Body of pancreas (tissue), 4 donors: Measurements from ENCODE around the gene NGDN. TPM values are rescaled to one million over a fixed set of nuclear protein-coding genes. Genes with fewer than 3 reads are reported as not detected.

Source experiments
- ATAC-seq: fragments of 150-250 bp; one replicate; pipeline ENCODE4 v1.9.1; 2016
- DNase-seq, 4 donors: peaks; one replicate each; pipeline ENCODE4 v3.0.0-alpha.2; 2019
- H3K27ac ChIP-seq, 4 donors: fragments of 200-600 bp; sonication (generic); 1 replicate in 3 of 4; 2 replicates in 1 of 4; pipeline versions ENCODE4 v1.5.1 to v1.6.1; 2016 to 2019; ENCODE audit warnings: mild to moderate bottlenecking in 1 of 4, mixed read lengths in 1 of 4, moderate library complexity in 1 of 4
- H3K27me3 ChIP-seq, 2 donors: fragments of 200-600 bp; sonication (generic); one replicate each; pipeline ENCODE4 v1.6.0; 2016; ENCODE audit warnings: mild to moderate bottlenecking in 1 of 2
- H3K36me3 ChIP-seq, 2 donors: fragments of 200-600 bp; sonication (generic); replicated peaks in 1 of 2; 2 replicates each; pipeline ENCODE4 v1.5.1; 2016; ENCODE audit warnings: low read depth in 2 of 2; ENCODE audit not compliant: insufficient read depth in 1 of 2
- H3K4me1 ChIP-seq: fragments of 200-600 bp; sonication (generic); one replicate; pipeline ENCODE4 v1.6.0; 2016
- H3K4me3 ChIP-seq, 2 donors: fragments of 200-600 bp; sonication (generic); 1 replicate in 1 of 2; 2 replicates in 1 of 2; pipeline ENCODE4 v1.5.1; 2016 to 2019
- H3K9me3 ChIP-seq, 3 donors: fragments of 200-600 bp; sonication (generic); 1 replicate in 2 of 3; 2 replicates in 1 of 3; pipeline ENCODE4 v1.5.1; 2016
- CTCF ChIP-seq, 7 experiments: fragments of 450-650 bp in 4 of 7; fragments of 200-600 bp in 3 of 7; sonication (generic) in 3 of 7; IDR thresholded peaks; one replicate each; pipeline ENCODE4 v1.5.1; 2016 to 2019; ENCODE audit warnings: antibody characterized with exemption in 7 of 7
- POLR2A ChIP-seq, 3 donors: fragments of 450-650 bp; IDR thresholded peaks; one replicate each; pipeline ENCODE4 v1.6.1; 2016; ENCODE audit warnings: antibody characterized with exemption in 3 of 3, mild to moderate bottlenecking in 2 of 3
- WGBS, 2 donors: methylation state at CpG; one replicate each; pipeline ENCODE4 v1.1.5; 2017; 5-methylcytosine and 5-hydroxymethylcytosine counted together
- intact Hi-C: fragments of 100-400 bp; cut with DNase I; formaldehyde crosslinking; loops from one replicate; pipeline ENCODE4 v1.15.1; 2023
- total RNA-seq, 2 donors: library from RNA; depleted of rRNA; stranded (reverse); fragments of >200 nt; gene quantifications; one replicate each; pipeline ENCODE4 v1.1.0, GENCODE V29; 2016

NGDN gene
- total RNA-seq, 2 donors from 2014 or later, result 29.0 to 31.6 TPM

- no peak overlapping the region for H3K27ac ChIP-seq
- no peaks in the 10 kb centered on the region for H3K9me3 ChIP-seq
- H3K4me1 ChIP-seq, result no peaks in the 10 kb centered on the region
- intact Hi-C loops, result loop anchor here (5.0 kb wide), 1 partner anchor 79 kb away; no protein-coding TSS in a partner anchor
- DNase-seq (no peak), ATAC-seq (no peak)
- peak in 1 of 7 experiments; percentile 7 for TF ChIP-seq CTCF (IDR thresholded peaks at IDR 0.05)
- TF ChIP-seq POLR2A (IDR thresholded peaks at IDR 0.05), result no peak
- H3K27me3 ChIP-seq, result no peaks in the 10 kb centered on the region
- no peak overlapping the region for H3K4me3 ChIP-seq
- 61 to 67% methylated on average over 9 of the region's 9 CpGs for WGBS, 2 donors
- H3K36me3 ChIP-seq, result no peaks in the 10 kb centered on the region
Measured at GRCh38 chr14:23483236-23483854, 13.8 kb downstream of the NGDN start.

GRCh38 chr14:23485326-23485725 is 15.8 kb downstream of the NGDN start:
- H3K36me3 ChIP-seq, result no peaks in the 10 kb centered on the region
- no peaks in the 10 kb centered on the region for H3K9me3 ChIP-seq
- ATAC-seq, result no peak
- 82 to 84% methylated on average over 3 to 4 of the region's 4 CpGs for WGBS, 2 donors
- intact Hi-C loops, result no loop called here
- no peak overlapping the region for H3K27ac ChIP-seq
- no peak overlapping the region for H3K4me3 ChIP-seq
- no peaks in the 10 kb centered on the region for H3K27me3 ChIP-seq
- DNase-seq, result no peak
- TF ChIP-seq CTCF (IDR thresholded peaks at IDR 0.05) (no peak), POLR2A (IDR thresholded peaks at IDR 0.05) (no peak)
- no peaks in the 10 kb centered on the region for H3K4me1 ChIP-seq

DNA sequence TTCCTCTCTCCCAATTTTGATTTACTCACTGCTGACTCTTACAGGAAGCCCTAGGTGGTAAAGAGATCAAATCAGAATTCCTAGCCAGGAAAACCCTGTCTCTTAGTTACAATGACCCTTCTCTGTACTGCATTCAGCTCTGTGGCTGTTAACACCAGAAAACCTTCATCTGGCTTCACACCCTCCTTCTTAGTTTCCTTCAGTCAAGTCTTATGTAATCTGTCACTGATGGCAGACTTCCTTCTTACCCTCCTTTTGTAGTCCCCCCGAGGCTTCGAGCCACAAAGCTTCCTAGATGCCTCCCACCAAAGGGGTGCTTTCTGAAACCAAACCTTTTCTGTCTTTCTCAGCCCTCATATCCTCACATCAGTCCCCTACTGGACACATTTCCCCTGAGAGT is 16.5 kb downstream of the NGDN start:
- Histone ChIP-seq H3K4me1 (no peaks in the 10 kb centered on the region), H3K36me3 (no peaks in the 10 kb centered on the region), H3K9me3 (no peaks in the 10 kb centered on the region), H3K4me3 (no peak overlapping the region), H3K27ac (no peak overlapping the region), H3K27me3 (no peaks in the 10 kb centered on the region)
- no peak for ATAC-seq
- intact Hi-C loops, result no loop called here
- WGBS, 2 donors, result 72 to 87% methylated on average over 2 of the region's 2 CpGs
- TF ChIP-seq POLR2A (IDR thresholded peaks at IDR 0.05), result no peak
- TF ChIP-seq CTCF (IDR thresholded peaks at IDR 0.05), result no peak
- no peak for DNase-seq

DNA sequence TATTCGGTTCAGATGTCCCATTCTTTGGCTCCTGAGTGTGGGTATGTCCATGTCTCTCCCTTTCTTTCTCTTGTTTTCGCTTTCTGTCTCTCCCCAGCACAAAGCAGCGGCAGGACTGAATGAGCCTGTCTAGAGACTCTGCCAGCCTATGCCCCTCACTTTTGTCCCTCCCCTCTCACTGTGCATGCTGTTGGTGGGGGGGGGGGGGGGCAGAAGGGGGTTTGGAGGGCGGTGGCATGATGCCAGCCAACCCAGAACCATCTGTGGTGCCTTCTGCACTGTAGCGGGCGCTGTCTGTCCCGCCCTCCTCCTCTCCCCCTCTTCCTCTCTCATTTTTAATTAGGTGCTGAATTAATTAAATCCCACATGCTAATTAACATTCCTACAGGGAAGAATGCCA is 17.7 kb downstream of the NGDN start:
- DNase-seq (no peak), ATAC-seq (no peak)
- intact Hi-C loops, result no loop called here
- Histone ChIP-seq H3K27ac (no peak overlapping the region), H3K36me3 (no peaks in the 10 kb centered on the region), H3K27me3 (no peaks in the 10 kb centered on the region), H3K4me3 (no peak overlapping the region), H3K9me3 (no peaks in the 10 kb centered on the region), H3K4me1 (no peaks in the 10 kb centered on the region)
- TF ChIP-seq POLR2A (IDR thresholded peaks at IDR 0.05), result no peak
- TF ChIP-seq CTCF (IDR thresholded peaks at IDR 0.05), result no peak
- WGBS, 2 donors, result 81 to 85% methylated on average over 7 of the region's 7 CpGs

GRCh38 chr14:23492618-23493272 is 23.2 kb downstream of the NGDN start:
- Histone ChIP-seq H3K36me3 (no peaks in the 10 kb centered on the region), H3K27ac (no peak overlapping the region), H3K4me3 (no peak overlapping the region), H3K27me3 (no peaks in the 10 kb centered on the region), H3K4me1 (no peaks in the 10 kb centered on the region), H3K9me3 (no peaks in the 10 kb centered on the region)
- no peak for ATAC-seq
- intact Hi-C loops, result no loop called here
- DNase-seq, result no peak
- TF ChIP-seq POLR2A (IDR thresholded peaks at IDR 0.05) (no peak), CTCF (IDR thresholded peaks at IDR 0.05) (no peak)
